CD4-positive, alpha-beta T cell treated with Interleukin-6 at 100 ng/mL for 8 hours (primary cell): ENCODE measurements around the gene RBM33.

Source experiments
- DNase-seq: peaks from one replicate; pipeline ENCODE4 v3.0.0-alpha.2; 2020; ENCODE audit warnings: mixed read lengths, low spot score

RBM33 gene

GRCh38 chr7:155824227-155824886 is 179.9 kb downstream of the RBM33 start:
- no peak for DNase-seq

GRCh38 chr7:155825336-155825735 is 180.9 kb downstream of the RBM33 start:
- DNase-seq, result no peak

GRCh38 chr7:155829796-155830470 is 185.5 kb downstream of the RBM33 start:
- DNase-seq, result no peak
